Measurements from ENCODE around the gene SLC1A7. TPM values are rescaled to one million over a fixed set of nuclear protein-coding genes. Genes with fewer than 3 reads are reported as not detected.

Gene SLC1A7
- total and polyA plus RNA-seq, 2 donors (not counting 1 experiment from before 2014, with no cell fraction given) = 0.10 TPM; not detected in 1

GRCh38 chr1:53134042-53134485 lies 8.4 kb downstream of the SLC1A7 start:
- intact Hi-C loops (cut with micrococcal nuclease) = no loop called here
- Mint-ChIP-seq H3K27me3 (no peaks in the 10 kb centered on the region), H3K4me1 (no peaks in the 10 kb centered on the region), H3K9me3 (ENCODE audit: insufficient read depth) (peaks cover 9% of the 10 kb centered on the region), H3K4me3 (no peak overlapping the region), H3K27ac (no peak overlapping the region)
- H3K4me3 ChIP-seq (ENCODE audit: control extremely low read depth in 1 of 5, extremely low read depth in 1 of 5, insufficient read depth in 1 of 5, low read depth in 2 of 5, low read length in 4 of 5) = no peak overlapping the region
- H3K4me2 ChIP-seq (replicated peaks; ENCODE audit: low read depth, low read length, poor library complexity, severe bottlenecking) = no peak overlapping the region
- POLR2A ChIA-PET = no interaction called here
- no peak overlapping the region for H3K27ac ChIP-seq (ENCODE audit: low read length in 2 of 2)
- H3K9me3 ChIP-seq (ENCODE audit: control extremely low read depth in 1 of 3, control insufficient read depth in 2 of 3, insufficient read depth in 1 of 3, low read length in 2 of 3) = peaks cover 0 to 9% (median 9%) of the 10 kb centered on the region in 3 donors
- H3K27me3 ChIP-seq (replicated peaks in 1 of 4; ENCODE audit: control extremely low read depth in 1 of 4, control insufficient read depth in 3 of 4, insufficient read depth in 4 of 4, low read length in 3 of 4) = no peaks in the 10 kb centered on the region
- WGBS (ENCODE audit: insufficient coverage) = 95% methylated on average over 6 of the region's 7 CpGs
- no peaks in the 10 kb centered on the region for H3K4me1 ChIP-seq (ENCODE audit: control insufficient read depth in 2 of 2, insufficient read depth in 2 of 2, low read length in 2 of 2)
- no peaks in the 10 kb centered on the region for H3K36me3 ChIP-seq (replicated peaks in 1 of 2; ENCODE audit: control extremely low read depth in 1 of 2, control insufficient read depth in 1 of 2, extremely low read depth in 1 of 2, insufficient read depth in 2 of 2, low read length in 1 of 2)
- no peak for ATAC-seq (ENCODE audit: low read depth)
- no peak for DNase-seq
- H3K79me2 ChIP-seq (ENCODE audit: control insufficient read depth, insufficient read depth, low read length) = no peaks in the 10 kb centered on the region
- H4K20me1 ChIP-seq (ENCODE audit: control insufficient read depth, insufficient read depth, low read length, poor library complexity, severe bottlenecking) = no peaks in the 10 kb centered on the region
- no peak overlapping the region for H2AFZ ChIP-seq (ENCODE audit: insufficient read depth, low read depth, low read length, poor library complexity, severe bottlenecking)
- H3K9ac ChIP-seq (ENCODE audit: low read length) = no peak overlapping the region
- TF ChIP-seq CTCF (IDR thresholded peaks at IDR 0.05) (no peak), EZH2 (IDR thresholded peaks at IDR 0.05; ENCODE audit: borderline replicate concordance, insufficient read depth, low read depth, low read length, poor library complexity, severe bottlenecking) (no peak)
- CTCF ChIA-PET = no interaction called here

GRCh38 chr1:53133261-53134041 lies 9.0 kb downstream of the SLC1A7 start:
- Histone ChIP-seq H3K27me3 (replicated peaks in 1 of 4; ENCODE audit: control extremely low read depth in 1 of 4, control insufficient read depth in 3 of 4, insufficient read depth in 4 of 4, low read length in 3 of 4) (no peaks in the 10 kb centered on the region), H3K79me2 (ENCODE audit: control insufficient read depth, insufficient read depth, low read length) (no peaks in the 10 kb centered on the region), H3K9me3 (ENCODE audit: control extremely low read depth in 1 of 3, control insufficient read depth in 2 of 3, insufficient read depth in 1 of 3, low read length in 2 of 3) (peaks cover 0 to 9% (median 8%) of the 10 kb centered on the region in 3 donors), H3K4me1 (ENCODE audit: control insufficient read depth in 2 of 2, insufficient read depth in 2 of 2, low read length in 2 of 2) (no peaks in the 10 kb centered on the region), H2AFZ (ENCODE audit: insufficient read depth, low read depth, low read length, poor library complexity, severe bottlenecking) (no peak overlapping the region), H4K20me1 (ENCODE audit: control insufficient read depth, insufficient read depth, low read length, poor library complexity, severe bottlenecking) (no peaks in the 10 kb centered on the region), H3K27ac (ENCODE audit: low read length in 2 of 2) (no peak overlapping the region), H3K4me3 (ENCODE audit: control extremely low read depth in 1 of 5, extremely low read depth in 1 of 5, insufficient read depth in 1 of 5, low read depth in 2 of 5, low read length in 4 of 5) (no peak overlapping the region), H3K4me2 (replicated peaks; ENCODE audit: low read depth, low read length, poor library complexity, severe bottlenecking) (no peak overlapping the region), H3K9ac (ENCODE audit: low read length) (no peak overlapping the region), H3K36me3 (replicated peaks in 1 of 2; ENCODE audit: control extremely low read depth in 1 of 2, control insufficient read depth in 1 of 2, extremely low read depth in 1 of 2, insufficient read depth in 2 of 2, low read length in 1 of 2) (no peaks in the 10 kb centered on the region)
- no peak overlapping the region for H3K4me3 Mint-ChIP-seq
- DNase-seq (no peak), ATAC-seq (ENCODE audit: low read depth) (no peak)
- peaks cover 1% of the 10 kb centered on the region for H3K27me3 Mint-ChIP-seq
- WGBS (ENCODE audit: insufficient coverage) = 91% methylated on average over 7 of the region's 9 CpGs
- POLR2A ChIA-PET = no interaction called here
- H3K27ac Mint-ChIP-seq = no peak overlapping the region
- TF ChIP-seq EZH2 (IDR thresholded peaks at IDR 0.05; ENCODE audit: borderline replicate concordance, insufficient read depth, low read depth, low read length, poor library complexity, severe bottlenecking) (no peak), CTCF (IDR thresholded peaks at IDR 0.05) (no peak)
- H3K9me3 Mint-ChIP-seq (ENCODE audit: insufficient read depth) = peaks cover 9% of the 10 kb centered on the region
- CTCF ChIA-PET = no interaction called here
- no peaks in the 10 kb centered on the region for H3K4me1 Mint-ChIP-seq
- intact Hi-C loops (cut with micrococcal nuclease) = no loop called here
